ENCODE data around the gene CCDC126. TPM values are rescaled to one million over a fixed set of nuclear protein-coding genes. Genes with fewer than 3 reads are reported as not detected.

Gene CCDC126
- total RNA-seq, 1 experiment from 2014 or later, result 5.9 TPM

GRCh38 chr7:23687011-23687410, 89.8 kb downstream of the CCDC126 start:
- H2AFZ ChIP-seq, result no peak overlapping the region

GRCh38 chr7:23689165-23689564, 92.0 kb downstream of the CCDC126 start:
- Histone ChIP-seq H3K27me3 (ENCODE audit: insufficient read depth, low read depth) (no peaks in the 10 kb centered on the region), H3K9me3 (ENCODE audit: insufficient read depth, low read depth) (no peaks in the 10 kb centered on the region), H3K27ac (no peak overlapping the region), H3F3A (ENCODE audit: insufficient read depth, low read depth) (peaks cover 4% of the 10 kb centered on the region; the same call in 1 of the 2 replicates), H3K79me2 (ENCODE audit: low read depth) (no peaks in the 10 kb centered on the region), H3K36me3 (ENCODE audit: low read depth) (no peaks in the 10 kb centered on the region), H3K4me3 (no peak overlapping the region), H3K4me2 (no peak overlapping the region), H4K20me1 (ENCODE audit: insufficient read depth) (no peaks in the 10 kb centered on the region), H3K9me2 (ENCODE audit: insufficient read depth) (no peaks in the 10 kb centered on the region), H2AFZ (no peak overlapping the region), H3K4me1 (replicated peaks; ENCODE audit: insufficient read depth) (peaks cover 14% of the 10 kb centered on the region)
- TF ChIP-seq CTCF (conservative IDR thresholded peaks at IDR 0.05), result no peak
- no peak for TF ChIP-seq EZH2 (IDR thresholded peaks at IDR 0.05; ENCODE audit: low read depth)
- no TSS peak for BruUV-seq (replicated peaks)
- ChIA-PET POLR2A (ENCODE audit: unreplicated experiment) (no interaction called here), CTCF (no interaction called here)
- DNase-seq, result no peak
- intact Hi-C loops (cut with micrococcal nuclease; ENCODE audit: unreplicated experiment), result loop anchor here (10.0 kb wide), 1 partner anchor 886 kb away; the partner anchor contains the start of gene PALS2

More at GRCh38 chr7:23687011-23687410, 89.8 kb downstream of the CCDC126 start:
- H3K4me1 ChIP-seq (replicated peaks; ENCODE audit: insufficient read depth), result peaks cover 14% of the 10 kb centered on the region
- H3K9me3 ChIP-seq (ENCODE audit: insufficient read depth, low read depth), result no peaks in the 10 kb centered on the region
- no peaks in the 10 kb centered on the region for H3K36me3 ChIP-seq (ENCODE audit: low read depth)
- no peaks in the 10 kb centered on the region for H3K27me3 ChIP-seq (ENCODE audit: insufficient read depth, low read depth)
- POLR2A ChIA-PET (ENCODE audit: unreplicated experiment), result no interaction called here
- no peaks in the 10 kb centered on the region for H4K20me1 ChIP-seq (ENCODE audit: insufficient read depth)
- peaks cover 4% of the 10 kb centered on the region; the same call in 1 of the 2 replicates for H3F3A ChIP-seq (ENCODE audit: insufficient read depth, low read depth)
- no peak for TF ChIP-seq CTCF (conservative IDR thresholded peaks at IDR 0.05)
- TF ChIP-seq EZH2 (IDR thresholded peaks at IDR 0.05; ENCODE audit: low read depth), result no peak
- no TSS peak for BruUV-seq (replicated peaks)
- no peak overlapping the region for H3K4me3 ChIP-seq
- H3K4me2 ChIP-seq, result 0 out of 2 replicates have a peak overlapping the region, but pooled peaks have one; percentile 4
- CTCF ChIA-PET, result interaction anchor here (0.7 to 0.9 kb wide), 3 partner anchors 14 to 511 kb away, joined by 3 to 11 read pairs (median 4); no protein-coding TSS in a partner anchor
- H3K79me2 ChIP-seq (ENCODE audit: low read depth), result no peaks in the 10 kb centered on the region
- H3K27ac ChIP-seq, result no peak overlapping the region; the same call in 1 of the 2 replicates
- peak; percentile 63 to 83 for DNase-seq
- intact Hi-C loops (cut with micrococcal nuclease; ENCODE audit: unreplicated experiment), result loop anchor here (10.0 kb wide), 1 partner anchor 888 kb away; the partner anchor contains the start of gene PALS2
- no peaks in the 10 kb centered on the region for H3K9me2 ChIP-seq (ENCODE audit: insufficient read depth)

GRCh38 chr7:23691320-23691719, 94.1 kb downstream of the CCDC126 start:
- POLR2A ChIA-PET (ENCODE audit: unreplicated experiment), result no interaction called here
- peaks cover 14% of the 10 kb centered on the region for H3K4me1 ChIP-seq (replicated peaks; ENCODE audit: insufficient read depth)
- TF ChIP-seq CTCF (conservative IDR thresholded peaks at IDR 0.05) (no peak), EZH2 (IDR thresholded peaks at IDR 0.05; ENCODE audit: low read depth) (no peak)
- H3F3A ChIP-seq (ENCODE audit: insufficient read depth, low read depth), result peaks cover 4% of the 10 kb centered on the region; the same call in 1 of the 2 replicates
- H3K27ac ChIP-seq, result peak overlapping the region; percentile 25
- no peak overlapping the region; the same call in 1 of the 2 replicates for H2AFZ ChIP-seq
- intact Hi-C loops (cut with micrococcal nuclease; ENCODE audit: unreplicated experiment), result loop anchor here (1.0 to 10.0 kb wide), 4 partner anchors 22 to 507 kb away; partner anchors contain the start of genes CCDC126 and NUP42
- no peaks in the 10 kb centered on the region for H4K20me1 ChIP-seq (ENCODE audit: insufficient read depth)
- H3K36me3 ChIP-seq (ENCODE audit: low read depth), result no peaks in the 10 kb centered on the region
- H3K27me3 ChIP-seq (ENCODE audit: insufficient read depth, low read depth), result no peaks in the 10 kb centered on the region
- H3K4me2 ChIP-seq, result peak overlapping the region; percentile 21
- no peaks in the 10 kb centered on the region for H3K9me2 ChIP-seq (ENCODE audit: insufficient read depth)
- H3K4me3 ChIP-seq, result no peak overlapping the region
- DNase-seq, result peak; percentile 87 to 98
- H3K9me3 ChIP-seq (ENCODE audit: insufficient read depth, low read depth), result no peaks in the 10 kb centered on the region
- no peaks in the 10 kb centered on the region for H3K79me2 ChIP-seq (ENCODE audit: low read depth)
- no TSS peak for BruUV-seq (replicated peaks)
- CTCF ChIA-PET, result interaction anchor here (0.6 kb wide), 2 partner anchors 8 to 21 kb away, joined by 3 to 6 read pairs; no protein-coding TSS in a partner anchor

Measured in PC-9 (cell line).